ENCODE measurements around the gene SSTR4.
"Not testable (repeated sequence)": the region's sequence is repeated elsewhere in the genome, so short reads cannot be mapped to it uniquely, and the experiment has no call there.

Gene SSTR4

GRCh38 chr20:23034721-23035671 is at the start of gene SSTR4:
SSTR4 (plus strand) TSS chr20:23035312; CDS start chr20:23035484, 172 bp downstream.
- DNase-seq (ENCODE audit: low read depth in 2 of 2) = no peak

GRCh38 chr20:22986601-22987000 is 48.5 kb upstream of the SSTR4 start:
- no peak for DNase-seq (ENCODE audit: low read depth in 2 of 2)

GRCh38 chr20:22991424-22991823 is 43.7 kb upstream of the SSTR4 start:
- not testable (repeated sequence) for DNase-seq (ENCODE audit: low read depth in 2 of 2)

- no peak for DNase-seq (ENCODE audit: low read depth in 2 of 2)
Observed at GRCh38 chr20:22993823-22994222, 41.3 kb upstream of the SSTR4 start.

GRCh38 chr20:22995923-22996322 is 39.2 kb upstream of the SSTR4 start:
- no peak for DNase-seq (ENCODE audit: low read depth in 2 of 2)

- DNase-seq (ENCODE audit: low read depth in 2 of 2) = no peak
Observed at GRCh38 chr20:22998476-22998875, 36.6 kb upstream of the SSTR4 start.

GRCh38 chr20:22999756-23000155 is 35.4 kb upstream of the SSTR4 start:
- DNase-seq (ENCODE audit: low read depth in 2 of 2) = no peak

- no peak for DNase-seq (ENCODE audit: low read depth in 2 of 2)
Observed at GRCh38 chr20:23000232-23000947, 34.7 kb upstream of the SSTR4 start.

- no peak for DNase-seq (ENCODE audit: low read depth in 2 of 2)
Observed at GRCh38 chr20:23002276-23002675, 32.8 kb upstream of the SSTR4 start.

GRCh38 chr20:23003077-23003635 is 32.0 kb upstream of the SSTR4 start:
- DNase-seq (ENCODE audit: low read depth in 2 of 2) = no peak

- no peak for DNase-seq (ENCODE audit: low read depth in 2 of 2)
Observed at GRCh38 chr20:23003881-23004460, 31.1 kb upstream of the SSTR4 start.

- DNase-seq (ENCODE audit: low read depth in 2 of 2) = no peak
Observed at GRCh38 chr20:23005776-23006175, 29.3 kb upstream of the SSTR4 start.

GRCh38 chr20:23007462-23007861 is 27.6 kb upstream of the SSTR4 start:
- no peak for DNase-seq (ENCODE audit: low read depth in 2 of 2)

GRCh38 chr20:23007886-23008655 is 27.0 kb upstream of the SSTR4 start:
- DNase-seq (ENCODE audit: low read depth in 2 of 2) = no peak

GRCh38 chr20:23008667-23009066 is 26.4 kb upstream of the SSTR4 start:
- DNase-seq (ENCODE audit: low read depth in 2 of 2) = no peak

GRCh38 chr20:23009636-23010035 is 25.5 kb upstream of the SSTR4 start:
- DNase-seq (ENCODE audit: low read depth in 2 of 2) = no peak

- no peak for DNase-seq (ENCODE audit: low read depth in 2 of 2)
Observed at GRCh38 chr20:23010096-23010495, 25.0 kb upstream of the SSTR4 start.

- DNase-seq (ENCODE audit: low read depth in 2 of 2) = no peak
Observed at GRCh38 chr20:23011008-23011721, 23.9 kb upstream of the SSTR4 start.

GRCh38 chr20:23013429-23013828 is 21.7 kb upstream of the SSTR4 start:
- DNase-seq (ENCODE audit: low read depth in 2 of 2) = no peak

GRCh38 chr20:23017516-23017915 is 17.6 kb upstream of the SSTR4 start:
- no peak for DNase-seq (ENCODE audit: low read depth in 2 of 2)

- DNase-seq (ENCODE audit: low read depth in 2 of 2) = no peak
Observed at GRCh38 chr20:23018432-23018831, 16.7 kb upstream of the SSTR4 start.
